ENCODE results near the gene NCR1. TPM values are rescaled to one million over a fixed set of nuclear protein-coding genes. Genes with fewer than 3 reads are reported as not detected.

The NCR1 gene
- total RNA-seq, 1 donor from 2014 or later, result not detected

Other genes with a start within 250 kb of the NCR1 start
- not detected in 2 replicates for gene LILRB4, start 243.2 kb upstream of the NCR1 start, total RNA-seq
- gene KIR3DL3, start 181.7 kb upstream of the NCR1 start, total RNA-seq, result not detected in 2 replicates
- not detected in 2 replicates for gene KIR2DL3, start 167.6 kb upstream of the NCR1 start, total RNA-seq
- not detected in 2 replicates for gene KIR2DL1, start 136.4 kb upstream of the NCR1 start, total RNA-seq
- not detected in 2 replicates for gene KIR2DL4, start 102.5 kb upstream of the NCR1 start, total RNA-seq
- gene KIR3DL1, start 89.7 kb upstream of the NCR1 start, total RNA-seq, result not detected in 2 replicates
- not detected in 2 replicates for gene KIR2DS4, start 73.5 kb upstream of the NCR1 start, total RNA-seq
- gene KIR3DL2, start 55.7 kb upstream of the NCR1 start, total RNA-seq, result not detected in 2 replicates
- gene FCAR, start 31.9 kb upstream of the NCR1 start, total RNA-seq, result not detected in 2 replicates
- gene NLRP7, start 41.4 kb downstream of the NCR1 start, total RNA-seq, result not detected in 2 replicates
- gene NLRP2, start 60.2 kb downstream of the NCR1 start, total RNA-seq, result 0.20 and 0.28 TPM in 2 replicates
- gene GP6, start 132.1 kb downstream of the NCR1 start, total RNA-seq, result not detected in 2 replicates
- 10.6 and 13.8 TPM in 2 replicates for gene RDH13, start 157.0 kb downstream of the NCR1 start, total RNA-seq
- 4.7 and 7.5 TPM in 2 replicates for gene EPS8L1, start 169.7 kb downstream of the NCR1 start, total RNA-seq
- 34.8 and 37.1 TPM in 2 replicates for gene PPP1R12C, start 211.5 kb downstream of the NCR1 start, total RNA-seq
- 2.0 and 2.3 TPM in 2 replicates for gene TNNT1, start 243.1 kb downstream of the NCR1 start, total RNA-seq

Measured in pulmonary artery endothelial cell (primary cell).